GM12878 (cell line): ENCODE data around the gene MYO19. TPM values are rescaled to one million over a fixed set of nuclear protein-coding genes. Genes with fewer than 3 reads are reported as not detected.

ENCODE experiments used
- ASH2L ChIP-seq: fragments of 300-600, 200-600 bp; sonication (generic); IDR thresholded peaks from 2 replicates; pipeline ENCODE4 v1.6.1; 2017; ENCODE audit warnings: low read depth, mild to moderate bottlenecking, borderline replicate concordance
- BRCA1 ChIP-seq: IDR thresholded peaks from 2 replicates; pipeline ENCODE4 v1.6.1; 2011; ENCODE audit warnings: low read depth, low read length, improper control_type of control experiment
- MTA2 ChIP-seq: fragments of 450-650 bp; IDR thresholded peaks from 2 replicates; pipeline ENCODE4 v1.6.1; 2016; ENCODE audit warnings: low read depth, mild to moderate bottlenecking, moderate library complexity
- NBN ChIP-seq: fragments of 450-650 bp; IDR thresholded peaks from 2 replicates; pipeline ENCODE4 v1.6.1; 2016
- NRF1 ChIP-seq: conservative IDR thresholded peaks from 2 replicates; pipeline ENCODE4 v1.6.1; 2011; ENCODE audit warnings: mild to moderate bottlenecking, low read depth, low read length, improper control_type of control experiment
- STAT1 ChIP-seq: fragments of 450-650 bp; conservative IDR thresholded peaks from 2 replicates; pipeline ENCODE4 v1.6.1; 2014; ENCODE audit warnings: antibody characterized with exemption, mild to moderate bottlenecking
- TCF12 ChIP-seq: IDR thresholded peaks from 2 replicates; pipeline ENCODE4 v1.6.1; 2011; ENCODE audit warnings: low read depth, mild to moderate bottlenecking, low read length
- ZNF217 ChIP-seq: fragments of 450-650 bp; IDR thresholded peaks from 2 replicates; pipeline ENCODE4 v1.6.1; 2017; ENCODE audit warnings: antibody characterized with exemption, mild to moderate bottlenecking
- ZNF622 ChIP-seq: fragments of 450-650 bp; IDR thresholded peaks from 2 replicates; pipeline ENCODE4 v1.6.1; 2017; ENCODE audit warnings: mild to moderate bottlenecking, inconsistent platforms
- polyA plus RNA-seq, 11 experiments: library from polyadenylated mRNA; depleted of rRNA in 4 of 11; unstranded in 6 of 11; stranded (reverse) in 5 of 11; fragments of >200 nt; fragmentation: Nextera tagmentation in 4 of 11; fragmentation: Illumina TruSeq in 1 of 11; extraction: Ambion mirVana in 4 of 11; extraction: Trizol in 1 of 11; gene quantifications; 1 replicate in 1 of 11; 2 replicates in 10 of 11; pipeline versions ENCODE4 v1.2.1 to v1.2.3, GENCODE V29; 2011 to 2016; ENCODE audit warnings: inconsistent platforms in 2 of 11, missing spikeins in 2 of 11, low read depth in 1 of 11
- total RNA-seq, 4 experiments: library from RNA; depleted of rRNA in 3 of 4; stranded (reverse); fragments of >200 nt in 3 of 4; fragmentation: Illumina TruSeq in 1 of 4; extraction: Trizol in 1 of 4; gene quantifications; 2 replicates each; pipeline versions ENCODE4 v1.2.1 to v1.2.3, GENCODE V29; 2013 to 2021
- TF ChIP-seq, protein P1 (sequence below): IDR thresholded peaks from 2 replicates; pipeline ENCODE4 v1.6.1; 2012; ENCODE audit warnings: low read depth, low read length, improper control_type of control experiment
- TF ChIP-seq, protein P2 (sequence below): fragments of 450-650 bp; IDR thresholded peaks from 2 replicates; pipeline ENCODE4 v1.6.1; 2016; ENCODE audit warnings: mild to moderate bottlenecking

MYO19 gene
- total and polyA plus RNA-seq, 10 of the 15 experiments (the other 5 are each of a cell fraction or from before 2014, with no cell fraction given) = 11.4 to 103 (median 67.1) TPM

DNA sequence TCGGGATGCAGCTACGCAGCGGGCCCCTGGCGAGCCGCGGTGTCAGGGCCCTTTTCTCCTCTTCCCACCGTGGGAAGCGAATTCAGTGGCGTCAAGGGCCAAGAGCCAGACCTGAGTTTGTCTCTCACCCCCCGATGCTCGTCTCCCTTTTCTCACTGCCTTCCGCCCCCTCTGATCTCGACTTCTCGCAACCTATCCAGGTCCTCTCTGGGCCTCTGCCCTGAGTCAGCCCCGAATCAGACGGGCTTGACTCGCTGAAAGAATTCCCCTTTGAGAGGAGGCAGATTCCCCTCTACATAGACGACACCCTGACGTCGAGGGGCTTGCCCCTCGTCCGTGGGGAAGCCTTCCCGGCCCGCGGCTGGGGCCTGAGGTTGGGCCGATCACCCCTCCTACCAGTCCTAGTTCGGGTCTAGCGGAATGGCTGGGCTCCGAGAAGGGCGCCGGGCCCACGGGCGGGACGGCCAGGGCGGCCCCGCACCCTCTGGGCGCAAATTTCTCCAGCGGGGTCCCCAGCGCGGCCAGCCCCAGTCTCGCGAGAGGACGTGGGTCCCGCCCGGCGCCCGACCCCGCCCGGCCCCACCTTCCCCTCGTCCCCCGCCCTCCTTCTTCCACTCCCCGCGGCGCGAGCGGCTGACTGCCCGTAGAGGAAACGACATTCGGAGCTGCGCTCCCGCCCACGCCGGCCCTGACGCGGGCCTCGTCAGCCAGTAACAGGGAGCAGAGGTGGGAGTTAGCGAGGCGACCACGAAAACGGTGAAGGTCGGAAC lies 9.8 kb upstream of the MYO19 start, which contains the start of gene GGNBP2 (continued):
- TF ChIP-seq ZNF217 (no peak), BRCA1 (peak; percentile 79), ZNF622 (no peak), ASH2L (no peak), MTA2 (no peak), STAT1 (no peak), NBN (no peak; the same call in 1 of the 2 replicates), TCF12 (0 out of 2 replicates have a peak, but pooled peaks have one; percentile 35), NRF1 (no peak)
- TF ChIP-seq, protein P1, sequence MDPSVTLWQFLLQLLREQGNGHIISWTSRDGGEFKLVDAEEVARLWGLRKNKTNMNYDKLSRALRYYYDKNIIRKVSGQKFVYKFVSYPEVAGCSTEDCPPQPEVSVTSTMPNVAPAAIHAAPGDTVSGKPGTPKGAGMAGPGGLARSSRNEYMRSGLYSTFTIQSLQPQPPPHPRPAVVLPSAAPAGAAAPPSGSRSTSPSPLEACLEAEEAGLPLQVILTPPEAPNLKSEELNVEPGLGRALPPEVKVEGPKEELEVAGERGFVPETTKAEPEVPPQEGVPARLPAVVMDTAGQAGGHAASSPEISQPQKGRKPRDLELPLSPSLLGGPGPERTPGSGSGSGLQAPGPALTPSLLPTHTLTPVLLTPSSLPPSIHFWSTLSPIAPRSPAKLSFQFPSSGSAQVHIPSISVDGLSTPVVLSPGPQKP = no peak
- TF ChIP-seq, protein P2, sequence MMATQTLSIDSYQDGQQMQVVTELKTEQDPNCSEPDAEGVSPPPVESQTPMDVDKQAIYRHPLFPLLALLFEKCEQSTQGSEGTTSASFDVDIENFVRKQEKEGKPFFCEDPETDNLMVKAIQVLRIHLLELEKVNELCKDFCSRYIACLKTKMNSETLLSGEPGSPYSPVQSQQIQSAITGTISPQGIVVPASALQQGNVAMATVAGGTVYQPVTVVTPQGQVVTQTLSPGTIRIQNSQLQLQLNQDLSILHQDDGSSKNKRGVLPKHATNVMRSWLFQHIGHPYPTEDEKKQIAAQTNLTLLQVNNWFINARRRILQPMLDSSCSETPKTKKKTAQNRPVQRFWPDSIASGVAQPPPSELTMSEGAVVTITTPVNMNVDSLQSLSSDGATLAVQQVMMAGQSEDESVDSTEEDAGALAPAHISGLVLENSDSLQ = peak; percentile 29; the same call in 1 of the 2 replicates
